ENCODE data around the gene MSL1.
A peak's percentile ranks its signal among the peaks of the same experiment; 100 is the strongest.

MSL1 gene

GRCh38 chr17:40100419-40100668 lies 21.4 kb upstream of the MSL1 start, which contains the start of gene NR1D1:
NR1D1 (minus strand) TSS chr17:40100589; CDS start chr17:40100094, 495 bp downstream.
- Histone ChIP-seq H3K27ac (ENCODE audit: low read depth, low read length) (peak within 1 kb of the TSS; percentile 89), H3K4me1 (ENCODE audit: control insufficient read depth, insufficient read depth, low read length, unreplicated experiment) (peaks cover 41% of the 10 kb centered on the region)

GRCh38 chr17:40100669-40101366 lies 21.0 kb upstream of the MSL1 start:
- H3K27me3 ChIP-seq (ENCODE audit: insufficient read depth, low read length), result no peaks in the 10 kb centered on the region
- peaks cover 41% of the 10 kb centered on the region for H3K4me1 ChIP-seq (ENCODE audit: control insufficient read depth, insufficient read depth, low read length, unreplicated experiment)
- H3K27ac ChIP-seq (ENCODE audit: low read depth, low read length), result peak overlapping the region; percentile 89
- H3K4me3 ChIP-seq (ENCODE audit: low read depth, low read length), result peak overlapping the region; percentile 93
- peaks cover 4% of the 10 kb centered on the region; the same call in 1 of the 2 replicates for H3K36me3 ChIP-seq (ENCODE audit: insufficient read depth, low read length)
- peaks cover 11% of the 10 kb centered on the region for H3K79me2 ChIP-seq (ENCODE audit: control insufficient read depth, insufficient read depth, low read length, unreplicated experiment)
- H2AFZ ChIP-seq (ENCODE audit: low read length, unreplicated experiment), result peak overlapping the region; percentile 26

More at GRCh38 chr17:40100419-40100668, 21.4 kb upstream of the MSL1 start, which contains the start of gene NR1D1:
- Histone ChIP-seq H3K79me2 (ENCODE audit: control insufficient read depth, insufficient read depth, low read length, unreplicated experiment) (peaks cover 11% of the 10 kb centered on the region), H3K27me3 (ENCODE audit: insufficient read depth, low read length) (no peaks in the 10 kb centered on the region), H2AFZ (ENCODE audit: low read length, unreplicated experiment) (peak within 1 kb of the TSS; percentile 26), H3K36me3 (ENCODE audit: insufficient read depth, low read length) (peaks cover 8% of the 10 kb centered on the region; the same call in 1 of the 2 replicates), H3K4me3 (ENCODE audit: low read depth, low read length) (peak within 1 kb of the TSS; percentile 93)

GRCh38 chr17:40101367-40102210 lies 20.2 kb upstream of the MSL1 start:
- H3K4me1 ChIP-seq (ENCODE audit: control insufficient read depth, insufficient read depth, low read length, unreplicated experiment), result peaks cover 37% of the 10 kb centered on the region
- H3K79me2 ChIP-seq (ENCODE audit: control insufficient read depth, insufficient read depth, low read length, unreplicated experiment), result peaks cover 11% of the 10 kb centered on the region
- H3K4me3 ChIP-seq (ENCODE audit: low read depth, low read length), result peak overlapping the region; percentile 93
- no peak overlapping the region for H2AFZ ChIP-seq (ENCODE audit: low read length, unreplicated experiment)
- peaks cover under 1% of the 10 kb centered on the region; the same call in 1 of the 2 replicates for H3K36me3 ChIP-seq (ENCODE audit: insufficient read depth, low read length)
- no peaks in the 10 kb centered on the region for H3K27me3 ChIP-seq (ENCODE audit: insufficient read depth, low read length)
- H3K27ac ChIP-seq (ENCODE audit: low read depth, low read length), result peak overlapping the region; percentile 89

GRCh38 chr17:40103071-40103661 lies 18.6 kb upstream of the MSL1 start:
- no peaks in the 10 kb centered on the region for H3K36me3 ChIP-seq (ENCODE audit: insufficient read depth, low read length)
- peaks cover 36% of the 10 kb centered on the region for H3K4me1 ChIP-seq (ENCODE audit: control insufficient read depth, insufficient read depth, low read length, unreplicated experiment)
- H3K27me3 ChIP-seq (ENCODE audit: insufficient read depth, low read length), result no peaks in the 10 kb centered on the region
- H3K79me2 ChIP-seq (ENCODE audit: control insufficient read depth, insufficient read depth, low read length, unreplicated experiment), result peaks cover 8% of the 10 kb centered on the region
- H3K27ac ChIP-seq (ENCODE audit: low read depth, low read length), result no peak overlapping the region
- H2AFZ ChIP-seq (ENCODE audit: low read length, unreplicated experiment), result no peak overlapping the region
- H3K4me3 ChIP-seq (ENCODE audit: low read depth, low read length), result no peak overlapping the region

- Histone ChIP-seq H3K4me3 (ENCODE audit: low read depth, low read length) (no peak overlapping the region), H3K27ac (ENCODE audit: low read depth, low read length) (no peak overlapping the region), H3K79me2 (ENCODE audit: control insufficient read depth, insufficient read depth, low read length, unreplicated experiment) (peaks cover 8% of the 10 kb centered on the region), H3K36me3 (ENCODE audit: insufficient read depth, low read length) (no peaks in the 10 kb centered on the region), H3K4me1 (ENCODE audit: control insufficient read depth, insufficient read depth, low read length, unreplicated experiment) (peaks cover 35% of the 10 kb centered on the region), H3K27me3 (ENCODE audit: insufficient read depth, low read length) (no peaks in the 10 kb centered on the region), H2AFZ (ENCODE audit: low read length, unreplicated experiment) (no peak overlapping the region)
Measured at GRCh38 chr17:40103688-40104087, 18.1 kb upstream of the MSL1 start.

- peaks cover 40% of the 10 kb centered on the region for H3K4me1 ChIP-seq (ENCODE audit: control insufficient read depth, insufficient read depth, low read length, unreplicated experiment)
- H3K27ac ChIP-seq (ENCODE audit: low read depth, low read length), result no peak overlapping the region
Measured at GRCh38 chr17:40104594-40105486, 16.9 kb upstream of the MSL1 start.

GRCh38 chr17:40105861-40106759 lies 15.7 kb upstream of the MSL1 start:
- H3K4me3 ChIP-seq (ENCODE audit: low read depth, low read length), result no peak overlapping the region
- peaks cover 53% of the 10 kb centered on the region for H3K4me1 ChIP-seq (ENCODE audit: control insufficient read depth, insufficient read depth, low read length, unreplicated experiment)
- H3K79me2 ChIP-seq (ENCODE audit: control insufficient read depth, insufficient read depth, low read length, unreplicated experiment), result no peaks in the 10 kb centered on the region
- H2AFZ ChIP-seq (ENCODE audit: low read length, unreplicated experiment), result no peak overlapping the region
- H3K36me3 ChIP-seq (ENCODE audit: insufficient read depth, low read length), result no peaks in the 10 kb centered on the region
- no peak overlapping the region for H3K27ac ChIP-seq (ENCODE audit: low read depth, low read length)
- H3K27me3 ChIP-seq (ENCODE audit: insufficient read depth, low read length), result no peaks in the 10 kb centered on the region

More at GRCh38 chr17:40104594-40105486, 16.9 kb upstream of the MSL1 start:
- Histone ChIP-seq H3K79me2 (ENCODE audit: control insufficient read depth, insufficient read depth, low read length, unreplicated experiment) (peaks cover 3% of the 10 kb centered on the region), H2AFZ (ENCODE audit: low read length, unreplicated experiment) (no peak overlapping the region), H3K27me3 (ENCODE audit: insufficient read depth, low read length) (no peaks in the 10 kb centered on the region), H3K36me3 (ENCODE audit: insufficient read depth, low read length) (no peaks in the 10 kb centered on the region), H3K4me3 (ENCODE audit: low read depth, low read length) (no peak overlapping the region)

- no peak overlapping the region for H2AFZ ChIP-seq (ENCODE audit: low read length, unreplicated experiment)
Measured at GRCh38 chr17:40106760-40107521, 14.8 kb upstream of the MSL1 start.

More at GRCh38 chr17:40106760-40107521, 14.8 kb upstream of the MSL1 start:
- no peak overlapping the region for H3K27ac ChIP-seq (ENCODE audit: low read depth, low read length)
- no peaks in the 10 kb centered on the region for H3K36me3 ChIP-seq (ENCODE audit: insufficient read depth, low read length)
- H3K4me1 ChIP-seq (ENCODE audit: control insufficient read depth, insufficient read depth, low read length, unreplicated experiment), result peaks cover 51% of the 10 kb centered on the region
- no peak overlapping the region for H3K4me3 ChIP-seq (ENCODE audit: low read depth, low read length)
- H3K27me3 ChIP-seq (ENCODE audit: insufficient read depth, low read length), result no peaks in the 10 kb centered on the region
- H3K79me2 ChIP-seq (ENCODE audit: control insufficient read depth, insufficient read depth, low read length, unreplicated experiment), result no peaks in the 10 kb centered on the region

All from ACC112 (cell line).